GM23338 (cell line): ENCODE measurements around the gene PSMA1. TPM values are rescaled to one million over a fixed set of nuclear protein-coding genes. Genes with fewer than 3 reads are reported as not detected.

ENCODE experiments used
- ATAC-seq: fragments of 200-7000 bp; cut with Tn5 transposase; 3 replicates; pipeline ENCODE4 v1.9.1; 2020
- DNase-seq: peaks from one replicate; pipeline ENCODE4 v3.0.0-alpha.2; 2015; ENCODE audit warnings: low spot score
- H2AFZ ChIP-seq: fragments of 200-600 bp; sonication (generic); 2 replicates; pipeline ENCODE4 v1.8.0; 2016; ENCODE audit warnings: antibody characterized with exemption, mild to moderate bottlenecking, moderate library complexity
- H3F3A ChIP-seq: fragments of 200-600 bp; sonication (generic); replicated peaks from 2 replicates; pipeline ENCODE4 v1.8.0; 2017; ENCODE audit warnings: antibody characterized with exemption, mixed run types, low read depth
- H3K27ac ChIP-seq: fragments of 200-600 bp; sonication (generic); 2 replicates; pipeline ENCODE4 v1.6.1; 2016; ENCODE audit warnings: low read depth
- H3K27me3 ChIP-seq: fragments of 200-600 bp; sonication (generic); 2 replicates; pipeline ENCODE4 v1.8.0; 2016; ENCODE audit warnings: mild to moderate bottlenecking, mixed run types, moderate library complexity; ENCODE audit not compliant: insufficient read depth
- H3K36me3 ChIP-seq: fragments of 200-600 bp; sonication (generic); 2 replicates; pipeline ENCODE4 v1.8.0; 2016; ENCODE audit warnings: mild to moderate bottlenecking; ENCODE audit not compliant: insufficient read depth
- H3K4me1 ChIP-seq: fragments of 200-600 bp; sonication (generic); 2 replicates; pipeline ENCODE4 v1.8.0; 2016; ENCODE audit warnings: mild to moderate bottlenecking, moderate library complexity; ENCODE audit not compliant: insufficient read depth
- H3K4me2 ChIP-seq: fragments of 200-600 bp; sonication (generic); 2 replicates; pipeline ENCODE4 v1.7.1; 2017; ENCODE audit warnings: mixed run types
- H3K4me3 ChIP-seq: fragments of 200-600 bp; sonication (generic); 2 replicates; pipeline ENCODE4 v1.6.1; 2016; ENCODE audit warnings: mixed run types
- H3K79me2 ChIP-seq: fragments of 200-600 bp; sonication (generic); replicated peaks from 2 replicates; pipeline ENCODE4 v1.8.0; 2017; ENCODE audit warnings: mild to moderate bottlenecking; ENCODE audit not compliant: insufficient read depth
- H3K9me2 ChIP-seq: fragments of 200-600 bp; sonication (generic); 2 replicates; pipeline ENCODE4 v1.8.0; 2017; ENCODE audit not compliant: insufficient read depth
- H4K20me1 ChIP-seq: fragments of 200-600 bp; sonication (generic); replicated peaks from 2 replicates; pipeline ENCODE4 v1.8.0; 2017; ENCODE audit warnings: mild to moderate bottlenecking; ENCODE audit not compliant: insufficient read depth
- H3K27ac Mint-ChIP-seq: 2 replicates; pipeline ENCODE4 v1.8.0; 2020; ENCODE audit warnings: inconsistent platforms, mild to moderate bottlenecking, moderate library complexity, mixed read lengths
- H3K27me3 Mint-ChIP-seq: 3 replicates; pipeline ENCODE4 v1.8.0; 2022; ENCODE audit warnings: low read depth, mild to moderate bottlenecking, moderate library complexity, mixed read lengths, inconsistent platforms; ENCODE audit not compliant: insufficient read depth, poor library complexity
- H3K36me3 Mint-ChIP-seq: 3 replicates; pipeline ENCODE4 v1.8.0; 2021; ENCODE audit warnings: low read depth, mild to moderate bottlenecking, inconsistent platforms, moderate library complexity, mixed read lengths
- H3K4me1 Mint-ChIP-seq: 3 replicates; pipeline ENCODE4 v1.8.0; 2020; ENCODE audit warnings: mild to moderate bottlenecking, inconsistent platforms, mixed read lengths
- H3K4me3 Mint-ChIP-seq: 3 replicates; pipeline ENCODE4 v1.8.0; 2021; ENCODE audit warnings: moderate library complexity, mild to moderate bottlenecking, inconsistent platforms, mixed read lengths
- H3K9me3 Mint-ChIP-seq: 3 replicates; pipeline ENCODE4 v1.8.0; 2020; ENCODE audit warnings: moderate library complexity, mild to moderate bottlenecking, inconsistent platforms, mixed read lengths
- CREB1 ChIP-seq: fragments of 250-450 bp; sonication (Bioruptor Pico); IDR thresholded peaks from 2 replicates; pipeline ENCODE4 v1.5.0; 2020; ENCODE audit warnings: low read depth, mild to moderate bottlenecking, moderate library complexity
- ETS1 ChIP-seq: IDR thresholded peaks from 2 replicates; pipeline ENCODE4 v1.6.1; 2016; ENCODE audit warnings: antibody characterized with exemption
- EZH2 ChIP-seq: fragments of 200-600 bp; sonication (generic); IDR thresholded peaks from one replicate; pipeline ENCODE4 v1.8.0; 2017; ENCODE audit warnings: antibody characterized with exemption, mild to moderate bottlenecking, low read depth; ENCODE audit not compliant: unreplicated experiment
- EZH2phosphoT487 ChIP-seq: fragments of 200-600 bp; sonication (generic); IDR thresholded peaks from one replicate; pipeline ENCODE4 v1.8.1; 2018; ENCODE audit warnings: antibody characterized with exemption; ENCODE audit not compliant: unreplicated experiment
- JUNB ChIP-seq: IDR thresholded peaks from one replicate; pipeline ENCODE4 v1.6.1; 2016; ENCODE audit warnings: antibody characterized with exemption; ENCODE audit not compliant: unreplicated experiment
- NANOG ChIP-seq: IDR thresholded peaks from 2 replicates; pipeline ENCODE4 v1.6.1; 2016; ENCODE audit warnings: antibody characterized with exemption, borderline replicate concordance
- POLR2AphosphoS5 ChIP-seq: IDR thresholded peaks from 2 replicates; pipeline ENCODE4 v1.6.1; 2016; ENCODE audit warnings: antibody characterized with exemption, low read depth
- REST ChIP-seq: IDR thresholded peaks from one replicate; pipeline ENCODE4 v1.6.1; 2018; ENCODE audit warnings: antibody characterized with exemption; ENCODE audit not compliant: unreplicated experiment
- STAT1 ChIP-seq: IDR thresholded peaks from one replicate; pipeline ENCODE4 v1.6.1; 2016; ENCODE audit warnings: antibody characterized with exemption; ENCODE audit not compliant: unreplicated experiment
- ZNF462 ChIP-seq: fragments of 250-450 bp; sonication (Bioruptor Pico); IDR thresholded peaks from 2 replicates; pipeline ENCODE4 v1.5.0; 2020; ENCODE audit warnings: mild to moderate bottlenecking, moderate library complexity
- polyA plus RNA-seq: library from polyadenylated mRNA; unstranded; fragments of >200 nt; fragmentation: Nextera tagmentation; extraction: Ambion mirVana; gene quantifications from 2 replicates; pipeline ENCODE4 v1.2.1, GENCODE V29; 2016
- total RNA-seq: library from RNA; depleted of rRNA; stranded (reverse); fragments of >200 nt; shearing (Covaris generic); gene quantifications from 2 replicates; pipeline ENCODE4 v1.2.3, GENCODE V29; 2014

PSMA1 gene
- total and polyA plus RNA-seq, 2 experiments from 2014 or later: 169 to 338 TPM

- H3K36me3 Mint-ChIP-seq: no peaks in the 10 kb centered on the region
- Histone ChIP-seq H3K79me2 (no peaks in the 10 kb centered on the region), H3K36me3 (no peaks in the 10 kb centered on the region), H2AFZ (no peak overlapping the region), H3K4me1 (peaks cover 32% of the 10 kb centered on the region), H3K4me3 (no peak overlapping the region), H4K20me1 (no peaks in the 10 kb centered on the region), H3F3A (no peaks in the 10 kb centered on the region), H3K9me2 (no peaks in the 10 kb centered on the region), H3K27ac (no peak overlapping the region), H3K4me2 (no peak overlapping the region), H3K27me3 (no peaks in the 10 kb centered on the region)
- ATAC-seq: no peak
- no peak for DNase-seq
- TF ChIP-seq JUNB: no peak
- TF ChIP-seq POLR2AphosphoS5: no peak
- no peak for TF ChIP-seq ETS1
- no peak for TF ChIP-seq EZH2phosphoT487
- no peak for TF ChIP-seq ZNF462 (CRISPR knock-in tag)
- TF ChIP-seq NANOG: no peak
- TF ChIP-seq REST: no peak
- no peak for TF ChIP-seq EZH2
- TF ChIP-seq CREB1: no peak
- no peak for TF ChIP-seq STAT1
- H3K4me1 Mint-ChIP-seq: peaks cover 25% of the 10 kb centered on the region; the same call in 2 of the 3 replicates
- H3K27ac Mint-ChIP-seq: no peak overlapping the region; the same call in 1 of the 2 replicates
- H3K4me3 Mint-ChIP-seq: no peak overlapping the region
- no peaks in the 10 kb centered on the region for H3K27me3 Mint-ChIP-seq
- H3K9me3 Mint-ChIP-seq: no peaks in the 10 kb centered on the region
These were observed 24.4 kb upstream of the PSMA1 start for GRCh38 chr11:14544611-14545010.
